Nucleus accumbens (tissue), 56 donors: Measurements from ENCODE around the gene LENG8.
"Not testable (repeated sequence)": the region's sequence is repeated elsewhere in the genome, so short reads cannot be mapped to it uniquely, and the experiment has no call there.

Experiments used
- DNase-seq, 56 donors: peaks; one replicate each; lab custom pipeline; 2025; lab: John Stamatoyannopoulos, UW

Gene LENG8

GRCh38 chr19:54507824-54508223, 58.8 kb downstream of the LENG8 start:
- no peak for DNase-seq

DNA sequence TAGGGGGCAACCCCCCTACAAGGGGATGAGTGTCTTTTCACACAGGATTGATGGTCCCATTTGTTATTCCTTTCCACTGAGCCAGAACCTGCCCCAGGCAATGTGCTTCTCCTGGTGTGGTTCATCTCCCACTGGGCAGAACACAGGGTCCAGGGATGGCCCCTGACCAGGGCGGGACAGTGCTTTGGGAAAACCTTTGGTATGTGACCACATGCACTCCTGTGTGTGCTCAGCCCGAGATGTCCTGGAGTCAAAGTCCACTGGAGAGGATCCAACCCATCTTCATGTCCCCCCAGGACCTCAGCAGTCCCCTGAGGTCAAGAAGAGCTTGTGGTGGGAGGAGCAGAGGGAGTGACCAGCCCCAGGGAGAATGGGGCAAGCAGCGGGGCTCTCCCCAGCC, 59.5 kb downstream of the LENG8 start:
- not testable (repeated sequence) for DNase-seq

DNA sequence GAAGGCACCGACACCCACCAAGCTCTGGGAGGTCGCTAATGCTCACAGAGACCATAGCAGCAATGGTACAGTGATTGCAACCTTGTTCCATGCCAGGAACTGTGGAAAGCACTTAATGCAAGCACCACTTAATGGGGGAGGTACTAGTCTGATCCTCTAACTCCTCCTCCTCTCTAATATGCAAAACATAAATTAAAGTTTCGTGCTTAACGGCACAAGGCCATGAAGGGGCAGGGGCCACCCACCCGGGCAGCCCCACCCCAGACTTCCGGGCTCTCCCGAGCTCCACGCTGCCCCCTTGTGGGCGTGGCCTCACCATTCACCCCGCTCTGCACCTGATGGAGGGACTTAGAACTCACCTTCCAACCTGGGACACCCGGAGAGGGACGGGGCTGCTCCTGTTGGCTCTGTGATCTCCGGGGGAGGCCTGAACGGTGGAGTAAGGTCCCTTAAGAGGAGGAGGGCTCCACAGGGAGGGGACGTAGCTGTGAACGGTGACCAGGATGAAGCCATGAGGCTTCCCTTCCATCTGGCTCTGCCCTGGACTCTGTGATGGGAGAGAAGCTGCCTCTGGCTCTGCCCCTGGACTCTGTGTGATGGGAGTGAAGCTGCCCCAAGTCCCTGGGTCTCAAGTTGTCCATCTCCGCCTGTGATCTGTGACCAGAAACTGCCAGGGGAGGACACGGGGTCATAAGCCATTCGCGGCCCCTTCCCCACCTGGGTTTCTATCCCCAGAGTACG, 60.4 kb downstream of the LENG8 start:
- DNase-seq = not testable (repeated sequence)
